Uterus (tissue), 4 donors: Measurements from ENCODE around the gene ZNF433. TPM values are rescaled to one million over a fixed set of nuclear protein-coding genes. Genes with fewer than 3 reads are reported as not detected.
"Not testable (repeated sequence)": the region's sequence is repeated elsewhere in the genome, so short reads cannot be mapped to it uniquely, and the experiment has no call there.

Experiments used
- DNase-seq, 2 donors: peaks; one replicate each; pipeline ENCODE4 v3.0.0-alpha.2; 2019 to 2020
- H3K27ac ChIP-seq, 2 donors: fragments of 200-600 bp; sonication (generic); 1 replicate in 1 of 2; 2 replicates in 1 of 2; pipeline ENCODE4 v1.5.1; 2016 to 2018
- H3K27me3 ChIP-seq, 2 donors: fragments of 200-600 bp; sonication (generic); one replicate each; pipeline ENCODE4 v1.5.1; 2018 to 2019; ENCODE audit warnings: control low read depth in 1 of 2
- H3K36me3 ChIP-seq, 2 donors: fragments of 200-600 bp; sonication (generic); one replicate each; pipeline ENCODE4 v1.5.1; 2019; ENCODE audit warnings: control low read depth in 1 of 2
- H3K4me1 ChIP-seq, 2 donors: fragments of 200-600 bp; sonication (generic); one replicate each; pipeline ENCODE4 v1.5.1; 2018 to 2019; ENCODE audit warnings: control low read depth in 1 of 2
- H3K4me3 ChIP-seq, 2 donors: fragments of 200-600 bp; sonication (generic); 1 replicate in 1 of 2; 2 replicates in 1 of 2; pipeline ENCODE4 v1.5.1; 2018 to 2019; ENCODE audit warnings: mild to moderate bottlenecking in 1 of 2
- H3K9me3 ChIP-seq, 2 donors: fragments of 200-600 bp; sonication (generic); one replicate each; pipeline ENCODE4 v1.5.1; 2019; ENCODE audit warnings: control low read depth in 1 of 2
- CTCF ChIP-seq, 4 experiments: fragments of 200-600 bp in 2 of 4; fragments of 450-650 bp in 2 of 4; sonication (generic) in 2 of 4; IDR thresholded peaks; one replicate each; pipeline ENCODE4 v1.5.1; 2016 to 2019; ENCODE audit warnings: antibody characterized with exemption in 4 of 4, mild to moderate bottlenecking in 2 of 4, moderate library complexity in 1 of 4
- POLR2A ChIP-seq, 2 donors: fragments of 450-650 bp; IDR thresholded peaks; one replicate each; pipeline ENCODE4 v1.6.1; 2016; ENCODE audit warnings: antibody characterized with exemption in 2 of 2, mild to moderate bottlenecking in 1 of 2, moderate library complexity in 1 of 2
- intact Hi-C: fragments of 100-400 bp; cut with DNase I; formaldehyde crosslinking; loops from one replicate; pipeline ENCODE4 v1.15.1; 2023; ENCODE audit warnings: low total_unique reads
- total RNA-seq, 4 donors: library from RNA; depleted of rRNA in 3 of 4; stranded (reverse); fragments of >200 nt in 3 of 4; gene quantifications; one replicate each; pipeline versions ENCODE4 v1.1.0 to v1.2.4, GENCODE V29; 2014 to 2023
- donor health status: DM: yes; HTN: yes; CAD: no.

The ZNF433 gene
- 10 to 100 TPM in 2 of 4 donors, 1 to 10 TPM in 2; 1.5 to 13.5 (median 7.5) TPM for total RNA-seq

- H3K27me3 ChIP-seq: no peaks in the 10 kb centered on the region
These were observed at the start of gene ZNF433 for GRCh38 chr19:12035220-12036172. ZNF433 (minus strand) TSS chr19:12035679; CDS start chr19:12035539, 140 bp downstream.

GRCh38 chr19:12083336-12083735 lies 47.9 kb upstream of the ZNF433 start:
- H3K36me3 ChIP-seq, H3K27me3 ChIP-seq, intact Hi-C loops: not testable (repeated sequence)

More at GRCh38 chr19:12035220-12036172, at the start of gene ZNF433:
- DNase-seq: peak; percentile 91 to 92
- H3K4me3 ChIP-seq: peak within 1 kb of the TSS; percentile 55 to 79
- intact Hi-C loops: no loop called here
- H3K27ac ChIP-seq: peak within 1 kb of the TSS; percentile 72 to 78
- no peaks in the 10 kb centered on the region for H3K4me1 ChIP-seq
- H3K36me3 ChIP-seq: no peaks in the 10 kb centered on the region
- no peaks in the 10 kb centered on the region for H3K9me3 ChIP-seq
- peak in 1 of 4 experiments; percentile 2 for TF ChIP-seq CTCF (IDR thresholded peaks at IDR 0.05)
- TF ChIP-seq POLR2A (IDR thresholded peaks at IDR 0.05): peak; percentile 56 to 58

GRCh38 chr19:12077375-12077774 lies 41.9 kb upstream of the ZNF433 start:
- Histone ChIP-seq H3K36me3 (peaks cover 0 to 6% of the 10 kb centered on the region in 2 donors), H3K9me3 (peaks cover 6 to 90% of the 10 kb centered on the region in 2 donors), H3K4me1 (no peaks in the 10 kb centered on the region), H3K27me3 (no peaks in the 10 kb centered on the region), H3K4me3 (no peak overlapping the region), H3K27ac (no peak overlapping the region)
- TF ChIP-seq POLR2A (IDR thresholded peaks at IDR 0.05): no peak
- no peak for TF ChIP-seq CTCF (IDR thresholded peaks at IDR 0.05)
- intact Hi-C loops: no loop called here
- no peak for DNase-seq

More at GRCh38 chr19:12083336-12083735, 47.9 kb upstream of the ZNF433 start:
- not testable (repeated sequence) for H3K4me3 ChIP-seq, H3K4me1 ChIP-seq, H3K27ac ChIP-seq, DNase-seq
- H3K9me3 ChIP-seq: peaks cover 0 to 30% of the 10 kb centered on the region in 2 donors

GRCh38 chr19:12076331-12076730 lies 40.9 kb upstream of the ZNF433 start:
- H3K27ac ChIP-seq, H3K27me3 ChIP-seq, intact Hi-C loops, H3K4me3 ChIP-seq, H3K4me1 ChIP-seq, DNase-seq, H3K36me3 ChIP-seq: not testable (repeated sequence)
- peaks cover 6 to 98% of the 10 kb centered on the region in 2 donors for H3K9me3 ChIP-seq

GRCh38 chr19:12075538-12076139 lies 40.2 kb upstream of the ZNF433 start:
- no peaks in the 10 kb centered on the region for H3K4me1 ChIP-seq
- peaks cover 6 to 98% of the 10 kb centered on the region in 2 donors for H3K9me3 ChIP-seq
- intact Hi-C loops: no loop called here
- peaks cover 0 to 6% of the 10 kb centered on the region in 2 donors for H3K36me3 ChIP-seq
- no peak for TF ChIP-seq CTCF (IDR thresholded peaks at IDR 0.05)
- H3K27ac ChIP-seq: no peak overlapping the region
- no peak for DNase-seq
- no peak overlapping the region for H3K4me3 ChIP-seq
- H3K27me3 ChIP-seq: no peaks in the 10 kb centered on the region
